WTC11 (cell line): ENCODE results near the gene KIAA1755. TPM values are rescaled to one million over a fixed set of nuclear protein-coding genes. Genes with fewer than 3 reads are reported as not detected.
A peak's percentile ranks its signal among the peaks of the same experiment; 100 is the strongest.

Source experiments
- ATAC-seq: fragments of 200-7000 bp; cut with Tn5 transposase; 2 replicates; pipeline ENCODE4 v1.10.0; 2021; ENCODE audit warnings: mild to moderate bottlenecking, moderate library complexity
- CTCF ChIA-PET: fragments of 300-600 bp; sonication (Branson Sonifier 250); formaldehyde crosslinking; loops from one replicate; lab custom pipeline; 2021; ENCODE audit warnings: antibody characterized with exemption; lab: Charles Lee
- POLR2A ChIA-PET: fragments of 350-600 bp; sonication (Branson Sonifier 250); formaldehyde crosslinking; loops from one replicate; lab custom pipeline; 2021; ENCODE audit warnings: antibody characterized with exemption; lab: Charles Lee
- DNase-seq: peaks from one replicate; pipeline ENCODE4 v3.0.0; 2021; ENCODE audit warnings: low spot score
- H3K27ac Mint-ChIP-seq: 2 replicates; pipeline ENCODE4 v1.8.0; 2021; ENCODE audit warnings: mixed read lengths
- H3K27me3 Mint-ChIP-seq: 2 replicates; pipeline ENCODE4 v1.8.0; 2021; ENCODE audit warnings: low read depth, mild to moderate bottlenecking, moderate library complexity, mixed read lengths
- H3K36me3 Mint-ChIP-seq: 2 replicates; pipeline ENCODE4 v1.8.0; 2021; ENCODE audit warnings: mixed read lengths
- H3K4me1 Mint-ChIP-seq: 2 replicates; pipeline ENCODE4 v1.8.0; 2022; ENCODE audit warnings: mixed read lengths
- H3K4me3 Mint-ChIP-seq: 2 replicates; pipeline ENCODE4 v1.8.0; 2021; ENCODE audit warnings: mild to moderate bottlenecking, moderate library complexity, mixed read lengths
- H3K9me3 Mint-ChIP-seq: 2 replicates; pipeline ENCODE4 v1.8.0; 2021; ENCODE audit warnings: mixed read lengths
- AR ChIP-seq: fragments of 250-450 bp; sonication (Bioruptor Pico); IDR thresholded peaks from 2 replicates; pipeline ENCODE4 v1.9.0; 2021; ENCODE audit warnings: mild to moderate bottlenecking
- ATF1 ChIP-seq: sonication (generic); formaldehyde crosslinking; IDR thresholded peaks from 2 replicates; pipeline ENCODE4 v1.8.1; 2023; ENCODE audit warnings: mild to moderate bottlenecking, moderate library complexity, missing genetic modification reagents
- CDX4 ChIP-seq: fragments of 250-450 bp; sonication (Bioruptor Pico); IDR thresholded peaks from 2 replicates; pipeline ENCODE4 v1.9.0; 2021; ENCODE audit warnings: moderate library complexity, mild to moderate bottlenecking, inconsistent platforms, borderline replicate concordance
- CREB1 ChIP-seq: sonication (generic); formaldehyde crosslinking; IDR thresholded peaks from 2 replicates; pipeline ENCODE4 v1.8.0; 2023; ENCODE audit warnings: mild to moderate bottlenecking, missing genetic modification reagents
- CTCF ChIP-seq: fragments of 200-600 bp; IDR thresholded peaks from 2 replicates; pipeline ENCODE4 v1.8.0; 2022; ENCODE audit warnings: antibody characterized with exemption
- E2F4 ChIP-seq: sonication (generic); formaldehyde crosslinking; IDR thresholded peaks from 2 replicates; pipeline ENCODE4 v1.8.1; 2022; ENCODE audit warnings: low read depth, mild to moderate bottlenecking, moderate library complexity, missing genetic modification reagents, borderline replicate concordance
- E2F5 ChIP-seq: sonication (generic); formaldehyde crosslinking; IDR thresholded peaks from 2 replicates; pipeline ENCODE4 v1.8.1; 2022; ENCODE audit warnings: mild to moderate bottlenecking, moderate library complexity, missing genetic modification reagents
- FOXK1 ChIP-seq: sonication (generic); formaldehyde crosslinking; IDR thresholded peaks from 2 replicates; pipeline ENCODE4 v1.8.0; 2022; ENCODE audit warnings: mild to moderate bottlenecking, moderate library complexity, missing genetic modification reagents
- GRHL2 ChIP-seq: fragments of 250-450 bp; sonication (Bioruptor Pico); IDR thresholded peaks from 2 replicates; pipeline ENCODE4 v1.8.0; 2022; ENCODE audit warnings: mild to moderate bottlenecking, moderate library complexity; ENCODE audit not compliant: insufficient replicate concordance, severe bottlenecking
- NR3C1 ChIP-seq: sonication (generic); formaldehyde crosslinking; conservative IDR thresholded peaks from 2 replicates; pipeline ENCODE4 v1.8.1; 2023; ENCODE audit warnings: low read depth, mild to moderate bottlenecking, missing genetic modification reagents
- OVOL2 ChIP-seq: fragments of 250-450 bp; sonication (Bioruptor Pico); IDR thresholded peaks from 2 replicates; pipeline ENCODE4 v1.9.0; 2021; ENCODE audit warnings: mild to moderate bottlenecking, borderline replicate concordance
- ZMAT4 ChIP-seq: fragments of 250-450 bp; sonication (Bioruptor Pico); IDR thresholded peaks from 2 replicates; pipeline ENCODE4 v1.9.0; 2021; ENCODE audit warnings: mild to moderate bottlenecking
- ZNF219 ChIP-seq: sonication (generic); formaldehyde crosslinking; IDR thresholded peaks from 2 replicates; pipeline ENCODE4 v1.8.0; 2023; ENCODE audit warnings: missing genetic modification reagents, mild to moderate bottlenecking, borderline replicate concordance
- ZNF263 ChIP-seq: sonication (generic); formaldehyde crosslinking; IDR thresholded peaks from 2 replicates; pipeline ENCODE4 v1.8.1; 2022; ENCODE audit warnings: low read depth, mild to moderate bottlenecking, moderate library complexity, missing genetic modification reagents
- ZNF416 ChIP-seq: fragments of 250-450 bp; sonication (Bioruptor Pico); IDR thresholded peaks from 2 replicates; pipeline ENCODE4 v1.9.0; 2021; ENCODE audit warnings: mild to moderate bottlenecking, inconsistent platforms
- total RNA-seq: library from RNA; stranded (reverse); gene quantifications from 3 replicates; pipeline ENCODE4 v1.2.3, GENCODE V29; 2021

The KIAA1755 gene
- total RNA-seq, 1 experiment from 2014 or later: 0.50 TPM

GRCh38 chr20:38305541-38305940, 45.0 kb upstream of the KIAA1755 start:
- POLR2A ChIA-PET: interaction anchor here (0.6 kb wide), 1 partner anchor 585 kb away, joined by 6 read pairs; no protein-coding TSS in a partner anchor
- Mint-ChIP-seq H3K27me3 (no peaks in the 10 kb centered on the region), H3K4me3 (no peak overlapping the region), H3K9me3 (peaks cover 8% of the 10 kb centered on the region), H3K36me3 (no peaks in the 10 kb centered on the region), H3K27ac (no peak overlapping the region), H3K4me1 (peaks cover under 1% of the 10 kb centered on the region; the same call in 1 of the 2 replicates)
- TF ChIP-seq FOXK1 (CRISPR knock-in tag): no peak
- TF ChIP-seq OVOL2: no peak
- DNase-seq (no peak), ATAC-seq (no peak)
- CTCF ChIA-PET: interaction anchor here (0.6 to 1.8 kb wide), 15 partner anchors 8 to 803 kb away, joined by 3 to 11 read pairs (median 5); no protein-coding TSS in a partner anchor

GRCh38 chr20:38304845-38305447, 44.4 kb upstream of the KIAA1755 start:
- POLR2A ChIA-PET: interaction anchor here (0.6 to 0.7 kb wide), 2 partner anchors 18 to 586 kb away, joined by 3 to 6 read pairs; no protein-coding TSS in a partner anchor
- no peak overlapping the region for H3K27ac Mint-ChIP-seq
- CTCF ChIA-PET: interaction anchor here (0.6 to 1.8 kb wide), 36 partner anchors 8 to 803 kb away, joined by 3 to 11 read pairs (median 4); no protein-coding TSS in a partner anchor
- DNase-seq (peak; percentile 85), ATAC-seq (peak; percentile 85)
- no peaks in the 10 kb centered on the region for H3K27me3 Mint-ChIP-seq
- no peaks in the 10 kb centered on the region for H3K36me3 Mint-ChIP-seq
- no peak overlapping the region for H3K4me3 Mint-ChIP-seq
- TF ChIP-seq CTCF (peak; percentile 47; the same call in 1 of the 2 replicates), ZNF219 (CRISPR knock-in tag) (no peak)
- H3K9me3 Mint-ChIP-seq: peaks cover 8% of the 10 kb centered on the region
- H3K4me1 Mint-ChIP-seq: peaks cover 6% of the 10 kb centered on the region

GRCh38 chr20:38303908-38304379, 43.4 kb upstream of the KIAA1755 start, which contains the start of gene BPI:
BPI (plus strand) TSS chr20:38304156; CDS start chr20:38304224, 68 bp downstream.
- CTCF ChIA-PET: interaction anchor here (1.3 to 1.7 kb wide), 5 partner anchors 13 to 231 kb away, joined by 4 to 10 read pairs (median 8); no protein-coding TSS in a partner anchor
- TF ChIP-seq AR: no peak
- no peak for TF ChIP-seq E2F4 (CRISPR knock-in tag)
- TF ChIP-seq E2F5: no peak
- TF ChIP-seq GRHL2 (CRISPR knock-in tag): no peak
- no peak for TF ChIP-seq CTCF
- TF ChIP-seq ZNF263: no peak
- no peak for TF ChIP-seq ATF1
- TF ChIP-seq ZMAT4 (CRISPR knock-in tag): no peak
- no peak for TF ChIP-seq CDX4 (CRISPR knock-in tag)
- TF ChIP-seq ZNF416 (CRISPR knock-in tag): no peak
- no peak for TF ChIP-seq NR3C1 (CRISPR knock-in tag)
- no peak for TF ChIP-seq CREB1 (CRISPR knock-in tag)

More at GRCh38 chr20:38303908-38304379, 43.4 kb upstream of the KIAA1755 start, which contains the start of gene BPI:
- no peak within 1 kb of the TSS for H3K4me3 Mint-ChIP-seq
- H3K27ac Mint-ChIP-seq: no peak within 1 kb of the TSS
- H3K4me1 Mint-ChIP-seq: peaks cover 11% of the 10 kb centered on the region
- DNase-seq: no peak
- peaks cover 2% of the 10 kb centered on the region; the same call in 1 of the 2 replicates for H3K9me3 Mint-ChIP-seq
- no peaks in the 10 kb centered on the region for H3K27me3 Mint-ChIP-seq
- POLR2A ChIA-PET: no interaction called here
- no peak for ATAC-seq
- H3K36me3 Mint-ChIP-seq: no peaks in the 10 kb centered on the region
